Activated CD8-positive, alpha-beta memory T cell treated with anti-CD3 and anti-CD28 coated beads, Interleukin-2, amount 50 U/mL, for 24 hours (primary cell): ENCODE measurements around the gene TMEM184B.

Experiments
- DNase-seq: peaks from one replicate; pipeline ENCODE4 v3.0.0-alpha.2; 2020; ENCODE audit errors: extremely low read depth

TMEM184B gene

DNA sequence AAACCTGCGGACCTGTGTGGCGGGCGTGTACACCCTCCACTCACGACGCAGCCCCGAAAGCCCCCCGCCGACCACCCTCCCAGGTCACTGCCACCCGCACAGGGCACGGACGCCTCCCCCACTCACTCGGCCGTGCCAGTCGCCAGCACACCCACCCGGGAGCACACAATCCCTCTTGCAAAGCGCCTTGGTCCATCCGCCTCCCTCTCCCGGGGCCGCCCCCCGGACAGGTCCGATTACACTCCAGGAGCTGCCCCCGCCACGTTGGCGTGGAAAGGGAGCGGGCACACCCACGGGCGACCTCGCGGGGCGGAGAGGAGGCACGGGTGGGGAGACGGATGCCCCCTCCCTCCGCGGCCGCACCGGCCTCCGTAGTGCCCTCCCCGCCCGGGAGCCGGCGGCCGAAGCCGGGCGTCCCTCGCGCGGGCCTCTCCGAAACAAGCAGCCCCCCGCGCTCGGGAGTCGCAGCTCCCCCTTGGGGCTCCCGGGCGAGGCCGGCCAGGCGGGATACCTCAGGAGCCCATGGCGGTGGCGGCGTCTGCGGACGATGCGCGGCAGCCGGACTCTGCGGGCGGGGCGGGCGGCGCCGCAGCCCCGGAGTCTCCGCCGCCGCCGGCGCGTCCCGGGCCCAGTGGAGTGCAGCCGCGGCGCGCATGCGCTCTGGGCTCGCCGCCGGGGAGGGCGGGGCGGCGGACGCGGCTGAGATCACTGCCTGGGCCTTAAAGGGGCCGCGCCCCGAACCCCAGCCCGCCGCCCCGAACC, at the start of gene TMEM184B:
Gene TMEM184B, minus strand, starts transcription at position 638 of the 762 bp plus-strand sequence. CDS start 25,049 bp downstream, outside the sequence.
- DNase-seq: peak; percentile 29

DNA sequence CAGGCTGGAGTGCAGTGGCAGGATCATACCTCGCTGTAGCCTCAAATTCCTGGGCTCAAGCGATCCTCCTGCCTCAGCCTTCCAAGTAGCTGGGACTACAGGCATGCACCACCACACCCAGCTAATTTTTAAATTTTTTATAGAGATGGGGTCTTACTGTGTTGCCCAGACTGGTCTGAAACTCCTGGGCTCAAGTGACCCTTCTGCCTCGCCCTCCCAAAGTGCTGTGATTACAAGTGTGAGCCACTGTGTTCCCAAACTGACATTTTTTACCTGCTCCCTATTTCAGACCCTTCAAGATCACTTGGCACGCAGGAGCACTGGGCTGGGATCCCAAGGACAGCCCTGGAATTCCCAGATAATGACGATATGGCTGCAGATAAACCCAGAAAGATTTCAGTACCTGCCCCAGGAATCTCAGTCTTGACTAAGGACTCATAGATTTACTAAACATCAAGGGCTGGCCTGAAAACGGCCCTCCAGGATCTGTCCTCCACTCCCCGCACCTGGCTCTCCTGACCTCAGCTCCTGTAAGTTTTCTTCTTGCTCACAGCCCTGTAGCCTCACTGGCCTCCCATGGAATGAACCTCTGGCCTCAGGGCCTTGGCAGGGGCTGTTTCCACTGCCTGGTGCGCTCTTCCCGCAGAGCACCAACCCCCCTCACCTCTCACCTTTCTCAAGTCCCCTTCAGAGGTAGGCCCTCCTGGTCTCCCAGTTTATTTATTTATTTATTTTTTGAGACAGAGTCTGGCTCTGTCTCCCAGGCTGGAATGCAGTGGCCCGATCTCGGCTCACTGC, 48.0 kb upstream of the TMEM184B start:
- no peak for DNase-seq

DNA sequence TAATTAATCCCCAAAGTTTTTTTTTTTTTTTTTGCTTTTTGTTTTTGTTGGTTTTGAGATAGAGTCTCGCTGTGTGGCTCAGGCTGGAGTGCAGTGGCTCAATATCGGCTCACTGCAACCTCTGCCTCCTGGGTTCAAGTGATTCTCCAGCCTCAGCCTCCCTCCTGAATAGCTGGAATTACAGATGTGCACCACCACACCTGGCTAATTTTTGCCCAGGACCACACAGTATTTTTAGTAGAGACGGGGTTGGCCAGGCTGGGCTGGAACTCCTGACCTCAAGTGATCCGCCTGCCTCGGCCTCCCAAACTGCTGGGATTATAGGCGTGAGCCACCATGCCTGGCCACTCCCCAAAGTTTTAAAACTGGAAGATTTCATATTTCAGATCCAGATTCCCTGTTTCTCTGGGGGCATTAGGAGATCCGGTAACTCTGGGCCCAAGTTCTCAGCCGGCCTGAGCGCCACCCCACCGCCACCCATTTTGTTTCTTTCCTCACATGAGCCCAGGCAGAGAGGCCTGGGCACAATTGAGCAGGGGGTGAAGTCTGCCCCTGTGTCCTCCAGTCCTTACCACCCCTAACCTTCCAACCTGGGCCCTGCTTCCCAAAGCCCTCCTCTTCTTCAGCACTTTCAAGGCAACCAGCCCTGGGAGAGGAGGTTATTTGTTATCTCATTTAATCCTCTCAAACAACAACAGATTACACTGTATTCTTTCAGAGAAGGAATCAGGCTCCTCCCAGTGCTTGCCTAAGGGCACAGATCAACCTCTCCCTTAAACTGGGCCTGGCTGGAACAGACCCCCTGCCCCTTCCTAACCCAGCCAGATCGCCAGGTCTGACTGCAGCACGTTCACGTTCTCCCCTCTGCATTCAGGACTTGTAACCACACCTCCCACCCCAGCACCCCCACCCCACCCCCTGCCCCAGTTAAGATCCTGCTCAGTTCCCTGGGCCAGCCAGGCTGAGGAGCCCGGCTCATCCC, 46.3 kb upstream of the TMEM184B start:
- no peak for DNase-seq

DNA sequence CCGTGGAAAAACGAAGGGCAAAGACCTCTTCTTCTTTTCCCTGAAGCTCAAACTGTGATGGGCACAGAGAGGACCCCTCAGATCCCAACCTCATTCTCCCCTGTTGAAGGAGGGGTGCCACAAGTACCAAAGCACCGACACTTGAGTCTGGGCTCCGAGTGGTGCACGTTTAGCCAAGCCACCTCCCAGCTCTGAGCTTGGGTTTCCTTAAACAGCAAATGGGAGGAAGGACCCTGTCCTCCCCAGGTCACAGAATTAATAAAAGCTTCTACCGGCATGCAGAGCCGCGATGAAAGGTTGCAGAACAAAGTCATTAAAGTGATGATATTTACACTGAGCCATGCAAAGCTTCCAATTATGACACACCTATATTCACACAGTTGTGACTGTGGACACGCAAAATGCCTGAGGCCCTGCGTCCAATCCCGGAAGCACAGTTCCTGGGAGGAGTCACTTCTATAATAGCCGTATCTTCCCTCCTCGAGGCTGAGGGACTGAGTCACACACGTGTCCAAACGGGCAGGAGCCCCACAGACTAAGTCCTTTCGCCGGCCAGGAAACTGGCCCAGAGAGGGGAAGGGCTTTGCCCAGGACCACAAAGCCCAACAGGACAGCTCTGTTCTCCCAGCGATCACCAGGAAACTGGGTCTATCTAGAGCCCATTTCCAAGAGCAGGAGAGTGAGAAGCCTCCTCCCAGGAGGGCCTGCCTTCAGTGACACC, 45.3 kb upstream of the TMEM184B start:
- no peak for DNase-seq

DNA sequence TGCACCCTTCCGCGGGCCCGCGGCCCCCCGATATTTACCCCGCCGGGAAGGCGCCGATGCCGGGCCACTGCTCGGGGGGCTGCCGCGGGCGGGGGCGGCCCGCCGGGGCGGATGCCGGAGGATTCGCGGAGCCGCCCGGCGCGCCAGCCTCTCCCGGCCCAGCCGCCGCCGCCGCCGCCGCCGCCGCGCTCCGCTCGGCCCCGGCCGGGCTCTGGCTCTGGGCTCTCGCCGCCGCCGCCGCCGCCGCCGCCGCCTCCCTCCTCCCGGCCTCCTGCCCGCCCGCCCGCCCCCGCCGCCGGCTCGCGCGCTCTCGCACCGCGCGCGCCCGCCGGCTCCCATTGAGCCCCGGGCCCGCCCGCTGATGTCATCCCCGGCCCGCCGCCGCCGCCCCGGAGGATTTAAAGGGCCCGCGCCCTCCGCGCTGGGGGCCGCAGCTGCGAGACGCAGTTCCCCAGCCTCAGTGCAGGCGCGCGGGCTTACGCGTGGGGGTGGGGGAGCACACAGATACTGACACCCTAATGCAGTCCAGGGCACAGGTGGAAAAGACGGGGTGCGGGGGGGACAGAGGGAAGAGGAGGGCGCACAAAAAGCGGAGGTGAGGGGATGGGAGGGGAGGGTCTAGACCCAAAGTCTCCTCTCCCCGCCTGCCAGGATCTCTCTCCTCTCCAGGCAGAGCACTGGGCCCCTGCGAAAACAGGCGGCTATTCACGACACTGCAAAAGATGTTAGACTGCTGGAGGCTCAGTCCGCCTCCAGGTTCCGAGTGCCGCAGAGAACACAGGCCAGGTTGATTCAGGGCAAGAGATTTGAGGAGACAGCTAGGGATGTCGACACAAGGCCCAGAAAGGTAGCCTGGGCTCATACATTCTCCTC, 44.5 kb upstream of the TMEM184B start, which contains the start of gene CSNK1E:
Gene CSNK1E, minus strand, starts transcription at position 312 of the 873 bp plus-strand sequence. CDS start 3,276 bp downstream, outside the sequence.
- DNase-seq: no peak

DNA sequence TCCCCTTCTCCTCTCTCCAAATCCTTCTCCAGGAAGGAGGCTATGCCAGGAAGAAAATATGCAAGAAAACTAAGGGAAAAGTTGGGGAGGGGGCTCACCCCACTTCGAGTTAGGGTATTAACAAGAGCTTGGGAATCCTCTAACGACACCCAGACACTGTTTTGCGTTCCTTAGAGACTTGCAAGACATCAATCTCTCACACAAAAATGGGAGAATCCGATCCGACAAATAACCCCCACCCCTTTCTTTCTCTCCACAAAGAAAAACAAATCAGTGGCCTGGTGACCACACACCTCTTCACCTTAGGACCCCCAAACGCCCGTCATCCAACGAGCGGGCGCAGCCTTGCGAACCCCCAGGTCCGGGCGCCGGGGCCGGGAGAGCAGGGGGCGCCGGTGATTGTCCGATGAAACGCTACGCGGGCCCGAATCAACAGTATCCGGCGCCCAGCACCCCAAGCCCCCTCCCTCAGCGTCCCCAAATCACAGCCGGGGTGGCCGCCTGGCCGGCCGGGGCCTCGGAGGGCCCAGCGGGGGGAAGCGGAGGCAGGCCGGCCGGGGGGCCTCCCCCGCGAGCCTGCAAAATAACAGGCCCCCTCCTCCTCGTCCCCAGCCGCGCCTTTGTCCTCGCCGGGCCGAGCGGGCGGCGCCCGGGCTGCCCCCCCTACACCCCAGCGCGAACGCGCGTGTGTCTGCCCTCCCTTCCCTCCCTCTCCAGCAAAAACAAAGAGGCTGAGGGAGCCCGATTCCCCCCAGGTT, 43.7 kb upstream of the TMEM184B start:
- no peak for DNase-seq

DNA sequence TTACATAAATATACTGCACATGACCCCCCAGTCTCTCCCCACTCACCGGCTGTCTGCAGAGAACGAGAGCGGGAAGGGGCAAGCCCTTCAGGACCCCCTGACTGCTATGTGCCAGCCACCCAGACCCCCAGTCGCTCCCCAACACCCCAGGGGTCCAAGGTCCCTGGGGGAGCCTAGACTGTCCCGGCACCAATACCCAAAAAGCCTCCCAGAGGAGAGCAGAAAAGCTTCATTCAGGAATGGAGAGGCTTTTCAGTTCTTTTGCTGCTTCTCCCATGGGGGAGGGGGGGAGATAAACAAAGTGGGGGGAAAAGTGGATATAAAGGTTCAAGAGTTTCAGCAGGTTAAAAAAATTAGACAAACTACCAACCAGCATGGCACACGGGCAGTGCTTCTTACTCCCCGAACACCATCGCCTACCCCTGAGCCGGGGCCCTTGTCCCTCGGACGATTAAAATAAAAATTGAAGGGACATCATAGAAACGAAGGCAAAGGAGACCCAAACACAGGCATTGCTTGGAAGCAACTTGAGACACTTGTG, 43.1 kb upstream of the TMEM184B start:
- DNase-seq: no peak

DNA sequence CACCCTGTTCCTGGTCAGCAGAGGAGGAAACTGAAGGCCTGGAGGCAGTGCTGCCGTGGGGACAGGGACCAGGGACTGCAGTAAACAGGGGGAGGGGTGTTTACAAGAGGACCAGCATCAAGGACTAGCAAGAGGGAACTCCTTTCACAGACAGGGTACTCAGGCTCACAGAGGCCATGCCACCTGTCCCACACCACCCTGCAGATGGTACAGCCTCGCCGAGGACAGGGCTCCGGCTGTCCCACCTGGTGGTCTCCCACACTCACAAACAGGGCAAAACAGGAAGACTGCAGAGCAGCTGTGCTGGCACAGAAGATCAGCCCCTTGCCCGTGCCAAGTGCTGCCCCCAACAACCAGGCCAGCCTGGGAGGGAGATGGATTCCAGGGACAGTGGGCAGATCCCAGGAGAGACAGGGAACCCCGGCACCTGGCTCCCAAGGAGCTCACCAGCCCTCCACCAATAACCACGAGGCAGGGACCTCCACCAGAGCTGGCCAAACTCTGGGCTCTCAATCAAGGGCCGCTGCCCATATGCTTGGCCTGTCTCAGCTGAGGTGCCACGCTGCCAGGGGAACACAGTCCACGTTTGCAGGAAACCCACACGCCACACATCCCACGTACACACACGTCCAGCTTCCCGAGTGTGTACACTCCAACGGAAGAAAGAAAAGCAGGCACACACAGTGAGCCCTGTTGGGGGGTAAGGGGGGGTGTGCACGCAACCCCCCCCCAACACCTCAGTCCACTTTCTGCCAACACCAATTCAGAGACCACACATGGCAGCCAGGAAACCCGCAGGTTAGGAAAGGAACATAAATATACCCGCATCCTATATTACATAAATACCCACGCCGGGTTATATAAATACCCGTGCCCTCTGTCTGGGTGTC, 42.4 kb upstream of the TMEM184B start:
- DNase-seq: no peak

DNA sequence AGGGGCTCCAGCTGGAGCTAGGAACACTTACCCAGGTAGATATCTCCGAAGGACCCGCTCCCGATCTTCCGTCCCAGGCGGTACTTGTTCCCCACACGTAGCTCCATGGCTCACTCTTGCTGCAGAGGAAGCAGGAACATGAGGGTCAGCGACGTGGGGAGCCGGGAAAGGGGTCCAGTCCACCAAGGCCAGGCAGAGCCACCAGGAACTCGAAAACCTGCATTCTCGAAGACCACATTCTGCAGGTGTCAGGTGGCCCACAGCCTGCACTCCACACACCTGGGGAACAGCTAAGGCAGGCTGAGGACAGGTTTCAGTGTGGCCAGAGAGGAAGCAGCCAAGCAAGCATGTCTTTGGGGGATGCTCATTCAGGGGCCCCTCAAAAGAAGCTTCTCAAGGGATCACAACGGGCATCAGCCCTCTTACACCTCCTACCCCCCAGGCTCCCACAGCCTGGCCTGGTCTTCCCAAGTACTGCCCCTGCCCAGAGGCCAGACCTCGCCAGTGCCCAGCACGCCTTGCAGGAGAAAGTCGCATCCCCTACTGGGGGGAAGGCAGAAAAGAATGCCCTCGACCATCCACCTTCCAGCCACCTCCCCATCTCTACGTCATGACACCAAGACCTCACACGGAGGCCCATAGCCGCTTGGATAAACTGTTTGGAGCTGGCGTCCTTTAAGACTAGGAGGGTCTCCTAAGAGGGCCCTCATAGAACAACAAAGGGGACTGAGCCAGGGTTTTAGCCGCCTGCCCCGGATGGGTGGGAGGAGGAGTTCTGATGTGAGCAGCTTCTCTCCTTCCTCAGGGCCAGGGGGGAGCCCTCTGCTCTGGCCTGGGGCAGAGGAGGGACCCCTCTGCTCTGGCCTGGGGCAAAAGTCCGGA, 41.5 kb upstream of the TMEM184B start:
- DNase-seq: no peak

DNA sequence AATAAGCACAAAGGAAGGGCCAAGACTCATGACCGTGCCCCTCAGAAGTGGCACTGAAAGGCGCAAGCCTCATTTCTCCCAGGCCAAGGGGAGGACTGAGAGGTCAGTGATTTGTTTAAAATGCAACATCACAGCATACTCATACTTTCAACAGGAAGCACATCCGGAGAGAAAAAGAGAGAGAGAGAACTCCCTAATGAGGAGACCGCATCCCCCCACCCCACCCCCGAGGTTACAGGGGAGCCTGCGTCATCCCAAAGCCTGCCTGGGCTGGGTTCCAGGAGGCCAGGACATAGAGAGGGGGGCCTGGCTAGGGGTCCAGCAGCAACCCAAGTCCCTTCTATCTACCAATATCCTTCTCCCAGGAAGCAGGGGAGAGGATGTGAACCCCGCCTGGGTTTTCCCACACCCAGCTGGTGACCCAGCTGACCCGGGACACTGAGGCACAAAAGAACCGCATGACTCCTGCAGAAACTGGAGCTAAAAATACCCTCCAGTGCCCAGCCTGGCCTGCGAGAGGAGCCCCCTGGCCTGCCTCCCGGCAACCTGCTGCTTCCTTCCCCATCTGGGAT, 40.7 kb upstream of the TMEM184B start:
- DNase-seq: no peak

DNA sequence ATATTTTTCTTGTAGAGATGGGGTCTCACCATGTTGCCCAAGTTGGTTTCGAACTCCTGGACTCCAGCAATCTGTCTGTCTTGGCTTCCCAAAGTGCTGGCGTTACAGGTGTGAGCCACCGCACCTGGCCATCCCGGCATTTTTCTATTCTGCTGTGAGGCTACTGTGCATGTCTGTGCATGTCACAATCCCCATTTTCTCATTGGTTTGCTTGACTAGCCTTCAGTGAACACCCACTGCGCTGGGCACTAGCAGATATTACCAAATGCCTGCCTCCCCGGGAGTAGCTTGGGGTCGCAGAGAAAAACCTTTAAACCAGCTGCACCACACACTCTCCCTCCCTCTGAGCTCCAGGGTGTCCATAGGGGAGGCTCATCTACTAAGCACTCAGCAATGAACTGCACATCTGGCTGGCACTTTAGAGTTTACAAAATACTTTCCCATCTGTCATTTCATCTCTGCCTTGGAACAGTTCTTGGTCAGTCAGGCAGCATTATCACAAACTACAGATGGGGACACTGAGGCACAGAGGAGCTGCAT, 39.5 kb upstream of the TMEM184B start:
- DNase-seq: no peak

DNA sequence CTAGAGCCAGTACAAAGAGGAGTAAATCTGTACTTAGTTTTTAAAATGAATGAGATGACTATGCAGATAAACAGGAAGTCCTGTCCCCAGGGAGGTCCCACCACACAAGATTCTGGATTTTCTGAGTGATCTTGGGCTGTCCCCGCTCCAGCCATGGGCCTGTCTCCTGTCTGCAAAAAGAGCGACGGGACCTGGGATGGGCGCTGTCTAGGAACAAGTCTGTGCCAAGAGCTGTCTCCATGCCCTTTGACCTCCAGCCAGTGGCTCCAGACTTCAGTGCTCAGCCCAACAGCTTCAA, 38.5 kb upstream of the TMEM184B start:
- no peak for DNase-seq

DNA sequence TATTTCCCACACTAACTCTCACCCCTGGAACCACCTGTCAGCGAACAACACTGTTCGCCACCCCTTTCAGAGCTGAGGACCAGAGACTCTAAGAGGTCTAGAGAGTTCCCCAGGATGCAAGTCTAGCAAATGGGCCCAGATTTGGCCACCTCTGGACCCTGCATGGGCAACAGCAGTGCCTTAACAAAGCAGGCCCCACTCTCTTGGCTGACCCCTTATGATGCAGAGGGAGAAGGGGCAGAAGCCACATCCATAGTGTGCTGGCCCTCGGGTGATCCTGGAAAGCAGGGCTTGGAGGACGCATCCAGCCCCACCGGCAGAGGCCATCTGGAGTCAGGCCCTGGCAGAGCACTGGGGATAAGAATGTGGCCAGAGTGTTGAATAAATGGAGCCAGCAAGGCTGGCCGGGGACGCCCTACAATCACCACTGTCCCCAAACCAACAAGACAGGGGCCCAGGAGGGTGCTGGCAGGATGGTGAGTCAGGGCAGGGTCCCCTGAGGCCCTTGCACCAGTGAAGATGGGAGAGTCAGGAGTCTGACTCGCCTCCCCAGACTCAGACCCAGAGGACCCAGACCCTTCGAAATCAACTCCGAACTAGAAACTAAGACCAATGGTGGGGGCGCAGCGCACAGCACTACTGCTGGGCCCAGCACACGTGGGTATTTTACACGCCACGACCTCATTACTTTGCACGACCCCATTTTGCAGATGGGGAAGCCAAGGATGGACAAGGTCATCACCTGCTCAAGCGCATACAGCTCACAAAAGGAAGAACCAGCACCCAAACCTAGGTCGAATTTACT, 37.9 kb upstream of the TMEM184B start:
- DNase-seq: no peak

DNA sequence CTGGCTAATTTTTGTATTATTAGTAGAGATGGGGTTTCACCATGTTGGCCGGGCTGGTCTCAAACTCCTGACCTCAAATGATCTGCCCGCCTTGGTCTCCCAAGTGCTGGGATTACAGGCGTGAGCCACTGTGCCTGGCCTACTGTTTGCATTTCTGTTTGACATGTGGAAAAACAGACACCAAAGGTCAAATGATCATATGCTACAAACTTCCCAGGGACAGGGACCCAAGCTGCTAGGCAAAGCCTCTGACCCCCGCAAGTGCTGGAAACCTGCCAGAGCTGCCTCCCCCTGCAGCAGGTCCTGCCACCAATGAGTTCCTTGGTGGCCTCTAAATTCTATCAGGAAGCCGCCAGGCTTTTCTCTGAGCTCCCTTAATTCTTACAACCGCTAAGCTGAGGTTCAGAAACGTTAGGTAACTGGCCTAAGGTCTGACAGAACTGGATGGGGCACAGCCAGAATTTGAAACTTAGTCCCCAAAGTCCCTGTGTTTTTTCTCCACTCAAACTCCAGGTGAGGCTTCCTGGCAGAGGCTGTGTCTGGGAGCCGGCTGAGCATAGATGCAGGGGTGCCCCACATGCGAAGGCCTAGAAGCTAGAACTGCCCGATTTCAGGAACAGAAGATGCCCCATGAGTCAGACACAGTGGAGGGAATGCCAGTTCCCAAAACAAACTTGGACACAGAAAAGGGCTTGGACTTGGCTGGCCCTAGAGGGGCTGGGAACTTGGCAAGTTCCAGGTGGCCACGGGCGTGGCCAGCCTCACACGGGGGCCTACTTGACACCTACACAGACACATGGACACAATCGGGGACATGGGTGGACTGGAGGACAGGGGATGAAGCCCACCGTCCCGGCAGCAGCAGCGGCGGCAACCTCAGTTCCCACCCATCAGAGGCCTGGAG, 37.1 kb upstream of the TMEM184B start:
- no peak for DNase-seq
